Glomerular endothelial cell (primary cell): Measurements from ENCODE around the gene CLCNKA. TPM values are rescaled to one million over a fixed set of nuclear protein-coding genes. Genes with fewer than 3 reads are reported as not detected.
"Not testable (repeated sequence)": the region's sequence is repeated elsewhere in the genome, so short reads cannot be mapped to it uniquely, and the experiment has no call there.

Experiments used
- DNase-seq: peaks from one replicate; pipeline ENCODE4 v3.0.0-alpha.2; 2011; ENCODE audit warnings: low read depth, low spot score; ENCODE audit errors: extremely low read depth
- total RNA-seq: library from RNA; depleted of rRNA; stranded (reverse); fragments of >200 nt; gene quantifications from 2 replicates; pipeline ENCODE4 v1.2.3, GENCODE V29; 2015

CLCNKA gene
- total RNA-seq, 1 donor from 2014 or later = not detected

GRCh38 chr1:16033103-16033632, 11.3 kb downstream of the CLCNKA start:
- DNase-seq = not testable (repeated sequence)

- not testable (repeated sequence) for DNase-seq
Measured at GRCh38 chr1:16036461-16036860, 14.6 kb downstream of the CLCNKA start.

GRCh38 chr1:16038620-16038912, 16.7 kb downstream of the CLCNKA start:
- DNase-seq = no peak

GRCh38 chr1:16039871-16040270, 18.0 kb downstream of the CLCNKA start:
- DNase-seq = not testable (repeated sequence)

GRCh38 chr1:16041200-16041599, 19.4 kb downstream of the CLCNKA start:
- no peak for DNase-seq

- DNase-seq = no peak
Measured at GRCh38 chr1:16042096-16042495, 20.3 kb downstream of the CLCNKA start.

- not testable (repeated sequence) for DNase-seq
Measured at GRCh38 chr1:16042654-16043053, 20.8 kb downstream of the CLCNKA start.

- DNase-seq = no peak
Measured at GRCh38 chr1:16043521-16043920, 21.7 kb downstream of the CLCNKA start, which contains the start of gene CLCNKB. Gene CLCNKB (plus strand): TSS chr1:16043782. CDS start chr1:16044493, 711 bp downstream.

- no peak for DNase-seq
Measured at GRCh38 chr1:16043950-16044349, 22.1 kb downstream of the CLCNKA start.

- no peak for DNase-seq
Measured at GRCh38 chr1:16046842-16047241, 25.0 kb downstream of the CLCNKA start.

- no peak for DNase-seq
Measured at GRCh38 chr1:16047791-16048475, 26.1 kb downstream of the CLCNKA start.

GRCh38 chr1:16048573-16049189, 26.8 kb downstream of the CLCNKA start:
- DNase-seq = no peak

- no peak for DNase-seq
Measured at GRCh38 chr1:16050328-16050727, 28.5 kb downstream of the CLCNKA start.

- DNase-seq = no peak
Measured at GRCh38 chr1:16051039-16051438, 29.2 kb downstream of the CLCNKA start.

- not testable (repeated sequence) for DNase-seq
Measured at GRCh38 chr1:16051949-16052348, 30.1 kb downstream of the CLCNKA start.

- no peak for DNase-seq
Measured at GRCh38 chr1:16053781-16054502, 32.1 kb downstream of the CLCNKA start.

GRCh38 chr1:16054598-16055540, 33.0 kb downstream of the CLCNKA start:
- DNase-seq = no peak

- no peak for DNase-seq
Measured at GRCh38 chr1:16055613-16056520, 34.0 kb downstream of the CLCNKA start.

GRCh38 chr1:16056521-16056912, 34.7 kb downstream of the CLCNKA start:
- not testable (repeated sequence) for DNase-seq
